CD14-positive monocyte (primary cell): ENCODE measurements around the gene PAQR7. TPM values are rescaled to one million over a fixed set of nuclear protein-coding genes. Genes with fewer than 3 reads are reported as not detected.

Source experiments
- DNase-seq, 3 donors: peaks; one replicate each; pipeline ENCODE4 v3.0.0-alpha.2; 2011 to 2022
- H2AFZ ChIP-seq: 2 replicates; pipeline ENCODE4 v1.6.0; 2012; ENCODE audit warnings: mild to moderate bottlenecking, low read depth, low read length, inconsistent platforms; ENCODE audit not compliant: insufficient read depth, poor library complexity, severe bottlenecking
- H3K27ac ChIP-seq, 2 donors: 1 replicate in 1 of 2; 2 replicates in 1 of 2; pipeline ENCODE4 v1.5.1; 2012 to 2013; ENCODE audit warnings: low read length in 2 of 2, control low read depth in 1 of 2, inconsistent platforms in 1 of 2, low read depth in 1 of 2, mild to moderate bottlenecking in 1 of 2
- H3K27me3 ChIP-seq, 2 donors: one replicate each; pipeline versions ENCODE4 v1.6.0 to v1.6.1; 2011 to 2013; ENCODE audit warnings: low read length in 2 of 2; ENCODE audit not compliant: control insufficient read depth in 2 of 2, insufficient read depth in 2 of 2
- H3K36me3 ChIP-seq, 2 donors: replicated peaks in 1 of 2; 1 replicate in 1 of 2; 2 replicates in 1 of 2; pipeline versions ENCODE4 v1.5.1 to v1.6.1; 2012 to 2013; ENCODE audit warnings: low read length in 2 of 2, control low read depth in 1 of 2, inconsistent platforms in 1 of 2, mild to moderate bottlenecking in 1 of 2; ENCODE audit not compliant: insufficient read depth in 2 of 2, control insufficient read depth in 1 of 2
- H3K4me1 ChIP-seq, 2 donors: 1 replicate in 1 of 2; 2 replicates in 1 of 2; pipeline versions ENCODE4 v1.5.1 to v1.6.1; 2012 to 2013; ENCODE audit warnings: low read length in 2 of 2, control low read depth in 1 of 2, inconsistent platforms in 1 of 2, mild to moderate bottlenecking in 1 of 2, moderate library complexity in 1 of 2; ENCODE audit not compliant: insufficient read depth in 2 of 2, control insufficient read depth in 1 of 2
- H3K4me2 ChIP-seq: replicated peaks from 2 replicates; pipeline ENCODE3; 2012; ENCODE audit warnings: low read length, moderate library complexity, mild to moderate bottlenecking; ENCODE audit not compliant: poor library complexity, severe bottlenecking; ENCODE audit errors: extremely low read depth
- H3K4me3 ChIP-seq, 3 experiments: fragments of 200-600 bp in 1 of 3; sonication (generic) in 1 of 3; replicated peaks in 1 of 3; 1 replicate in 2 of 3; 2 replicates in 1 of 3; pipeline ENCODE4 v1.5.1; 2011 to 2013; ENCODE audit warnings: low read length in 3 of 3, mild to moderate bottlenecking in 3 of 3, control low read depth in 2 of 3, low read depth in 2 of 3, inconsistent platforms in 1 of 3, moderate library complexity in 1 of 3
- H3K79me2 ChIP-seq: 2 replicates; pipeline ENCODE4 v1.6.0; 2012; ENCODE audit warnings: mild to moderate bottlenecking, control low read depth, inconsistent platforms, low read length, moderate library complexity; ENCODE audit not compliant: insufficient read depth
- H3K9ac ChIP-seq: 2 replicates; pipeline ENCODE4 v1.6.0; 2017; ENCODE audit warnings: low read length, mild to moderate bottlenecking; ENCODE audit not compliant: insufficient read depth, poor library complexity, severe bottlenecking
- H3K9me3 ChIP-seq, 2 donors: replicated peaks in 1 of 2; 1 replicate in 1 of 2; 2 replicates in 1 of 2; pipeline versions ENCODE4 v1.5.1 to v1.6.1; 2012 to 2013; ENCODE audit warnings: low read length in 2 of 2, control low read depth in 1 of 2; ENCODE audit not compliant: control insufficient read depth in 1 of 2, insufficient read depth in 1 of 2
- H4K20me1 ChIP-seq: 2 replicates; pipeline ENCODE4 v1.6.0; 2012; ENCODE audit warnings: mild to moderate bottlenecking, low read length, control low read depth, moderate library complexity; ENCODE audit not compliant: insufficient read depth
- H3K27ac Mint-ChIP-seq, 7 donors: one replicate each; pipeline ENCODE4 v1.8.0; 2020; ENCODE audit warnings: mild to moderate bottlenecking in 7 of 7, mixed read lengths in 7 of 7, moderate library complexity in 6 of 7, inconsistent platforms in 2 of 7
- H3K27me3 Mint-ChIP-seq, 3 donors: one replicate each; pipeline ENCODE4 v1.8.0; 2021 to 2022; ENCODE audit warnings: low read depth in 3 of 3, mild to moderate bottlenecking in 3 of 3, mixed read lengths in 3 of 3, moderate library complexity in 3 of 3, inconsistent platforms in 1 of 3
- H3K36me3 Mint-ChIP-seq, 2 donors: one replicate each; pipeline ENCODE4 v1.8.0; 2020; ENCODE audit warnings: mixed read lengths in 2 of 2, inconsistent platforms in 1 of 2, mild to moderate bottlenecking in 1 of 2
- H3K4me1 Mint-ChIP-seq: one replicate; pipeline ENCODE4 v1.8.0; 2020; ENCODE audit warnings: mild to moderate bottlenecking, mixed read lengths
- H3K4me3 Mint-ChIP-seq, 2 donors: one replicate each; pipeline ENCODE4 v1.8.0; 2020; ENCODE audit warnings: mild to moderate bottlenecking in 2 of 2, mixed read lengths in 2 of 2, moderate library complexity in 1 of 2
- H3K9me3 Mint-ChIP-seq, 7 donors: one replicate each; pipeline ENCODE4 v1.8.0; 2020 to 2022; ENCODE audit warnings: mixed read lengths in 7 of 7, mild to moderate bottlenecking in 6 of 7, moderate library complexity in 6 of 7, inconsistent platforms in 2 of 7
- WGBS: methylation state at CpG from one replicate; pipeline ENCODE4 v1.1.5; 2013; ENCODE audit warnings: missing lambda C conversion rate; ENCODE audit not compliant: insufficient coverage; 5-methylcytosine and 5-hydroxymethylcytosine counted together
- intact Hi-C, 2 donors: fragments of 100-400 bp; cut with micrococcal nuclease; formaldehyde crosslinking; loops; one replicate each; pipeline versions ENCODE4 v1.15.0 to v1.15.1; 2023
- polyA plus RNA-seq, 3 donors: library from polyadenylated mRNA; depleted of rRNA in 1 of 3; unstranded in 2 of 3; stranded (reverse) in 1 of 3; fragments of 300-500 nt in 2 of 3; fragments of >200 nt in 1 of 3; fragmentation: Illumina TruSeq in 2 of 3; gene quantifications; 1 replicate in 2 of 3; 2 replicates in 1 of 3; pipeline ENCODE4 v1.2.3, GENCODE V29; 2012 to 2021
- TF ChIP-seq, protein P1 (sequence below): fragments of 200-600 bp; IDR thresholded peaks from one replicate; pipeline ENCODE4 v1.8.0; 2022; ENCODE audit warnings: antibody characterized with exemption, mild to moderate bottlenecking

PAQR7 gene
- polyA plus RNA-seq, 3 donors = 0.92 to 13.3 (median 1.0) TPM

DNA sequence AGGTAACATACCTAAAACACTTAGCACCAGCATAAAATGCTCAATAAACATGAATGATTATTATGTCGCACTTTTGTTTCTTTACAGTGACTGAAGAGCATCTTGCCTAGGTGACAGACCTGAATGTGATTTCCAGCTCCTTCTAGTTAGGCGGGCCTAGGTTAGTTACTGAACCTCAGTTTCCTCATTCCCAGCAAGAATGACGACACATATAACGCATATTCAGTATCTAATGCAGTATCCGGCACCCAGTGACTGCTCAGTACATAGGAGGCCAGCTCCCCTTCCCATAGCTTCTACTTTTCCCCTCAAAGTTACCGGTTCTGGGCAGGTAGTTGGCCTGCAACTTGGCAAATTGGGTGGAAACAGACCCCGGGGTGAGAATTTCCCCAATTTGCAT, 17.0 kb downstream of the PAQR7 start:
- H3K4me3 ChIP-seq = peak overlapping the region; percentile 64 to 89 (median 80)
- H3K4me1 ChIP-seq = peaks cover 35 to 53% of the 10 kb centered on the region in 2 donors
- Mint-ChIP-seq H3K4me1 (peaks cover 40% of the 10 kb centered on the region), H3K9me3 (peaks cover 0 to 4% (median 0%) of the 10 kb centered on the region in 7 donors), H3K27ac (peak overlapping the region in 6 of 7 donors; percentile 54 to 89 (median 82)), H3K36me3 (peaks cover 12 to 19% of the 10 kb centered on the region in 2 donors), H3K4me3 (peak overlapping the region; percentile 92), H3K27me3 (peaks cover 0 to 2% (median 0%) of the 10 kb centered on the region in 3 donors)
- peaks cover 10 to 16% of the 10 kb centered on the region in 2 donors for H3K36me3 ChIP-seq
- H3K9me3 ChIP-seq = no peaks in the 10 kb centered on the region
- peak overlapping the region; percentile 85 for H2AFZ ChIP-seq
- 28% methylated on average over 7 of the region's 7 CpGs for WGBS
- no peaks in the 10 kb centered on the region for H3K27me3 ChIP-seq
- intact Hi-C loops = loop anchor here in 1 of 2 donors (5.0 kb wide), 1 partner anchor 36 kb away; no protein-coding TSS in a partner anchor
- H3K27ac ChIP-seq = no peak overlapping the region
- TF ChIP-seq, protein P1, sequence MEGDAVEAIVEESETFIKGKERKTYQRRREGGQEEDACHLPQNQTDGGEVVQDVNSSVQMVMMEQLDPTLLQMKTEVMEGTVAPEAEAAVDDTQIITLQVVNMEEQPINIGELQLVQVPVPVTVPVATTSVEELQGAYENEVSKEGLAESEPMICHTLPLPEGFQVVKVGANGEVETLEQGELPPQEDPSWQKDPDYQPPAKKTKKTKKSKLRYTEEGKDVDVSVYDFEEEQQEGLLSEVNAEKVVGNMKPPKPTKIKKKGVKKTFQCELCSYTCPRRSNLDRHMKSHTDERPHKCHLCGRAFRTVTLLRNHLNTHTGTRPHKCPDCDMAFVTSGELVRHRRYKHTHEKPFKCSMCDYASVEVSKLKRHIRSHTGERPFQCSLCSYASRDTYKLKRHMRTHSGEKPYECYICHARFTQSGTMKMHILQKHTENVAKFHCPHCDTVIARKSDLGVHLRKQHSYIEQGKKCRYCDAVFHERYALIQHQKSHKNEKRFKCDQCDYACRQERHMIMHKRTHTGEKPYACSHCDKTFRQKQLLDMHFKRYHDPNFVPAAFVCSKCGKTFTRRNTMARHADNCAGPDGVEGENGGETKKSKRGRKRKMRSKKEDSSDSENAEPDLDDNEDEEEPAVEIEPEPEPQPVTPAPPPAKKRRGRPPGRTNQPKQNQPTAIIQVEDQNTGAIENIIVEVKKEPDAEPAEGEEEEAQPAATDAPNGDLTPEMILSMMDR = no peak
- no peaks in the 10 kb centered on the region for H4K20me1 ChIP-seq
- H3K9ac ChIP-seq = peak overlapping the region; percentile 84
- H3K4me2 ChIP-seq = peak overlapping the region; percentile 100
- H3K79me2 ChIP-seq = peaks cover 68% of the 10 kb centered on the region
- peak in 2 of 3 donors; percentile 39 to 46 for DNase-seq

- Mint-ChIP-seq H3K36me3 (peaks cover 0 to 7% of the 10 kb centered on the region in 2 donors), H3K27ac (no peak overlapping the region), H3K9me3 (peaks cover 0 to 4% (median 0%) of the 10 kb centered on the region in 7 donors), H3K4me1 (peaks cover 24% of the 10 kb centered on the region), H3K4me3 (no peak overlapping the region), H3K27me3 (peaks cover 0 to 2% (median 1%) of the 10 kb centered on the region in 3 donors)
- TF ChIP-seq, protein P1 = no peak
- Histone ChIP-seq H3K4me1 (peaks cover 26 to 38% of the 10 kb centered on the region in 2 donors), H3K27ac (no peak overlapping the region), H3K9me3 (no peaks in the 10 kb centered on the region), H3K79me2 (peaks cover 67% of the 10 kb centered on the region), H3K36me3 (no peaks in the 10 kb centered on the region), H3K4me3 (no peak overlapping the region), H3K4me2 (no peak overlapping the region), H3K27me3 (no peaks in the 10 kb centered on the region), H2AFZ (no peak overlapping the region), H3K9ac (no peak overlapping the region), H4K20me1 (no peaks in the 10 kb centered on the region)
- 93% methylated on average over 4 of the region's 11 CpGs for WGBS
- intact Hi-C loops = loop anchor here in 1 of 2 donors (5.0 kb wide), 1 partner anchor 35 kb away; no protein-coding TSS in a partner anchor
- no peak for DNase-seq
Measured at GRCh38 chr1:25856856-25857255, 18.7 kb downstream of the PAQR7 start.
